Measurements from ENCODE around the gene MTUS2.

Gene MTUS2

DNA sequence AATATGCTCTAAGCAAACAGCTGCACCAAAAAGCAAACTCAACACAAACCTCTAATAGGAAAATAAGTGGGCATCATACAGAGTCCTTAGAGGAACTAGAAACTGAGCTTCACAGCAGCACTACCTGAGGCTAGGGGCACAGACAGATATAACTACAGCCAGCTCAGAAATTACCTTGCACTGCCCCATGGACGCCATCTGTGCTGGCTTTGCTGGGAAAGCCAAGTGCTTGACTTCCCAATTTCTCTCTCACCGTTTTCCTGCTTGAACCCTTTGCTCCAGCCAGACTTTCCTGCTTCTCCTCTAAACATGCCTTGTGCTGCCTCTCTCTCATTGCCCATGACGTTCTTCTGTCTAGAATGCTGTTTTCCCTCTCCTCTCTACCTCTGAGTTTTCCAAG, 29.3 kb downstream of the MTUS2 start:
- ATAC-seq (ENCODE audit: insufficient read depth, low read depth) = no peak

DNA sequence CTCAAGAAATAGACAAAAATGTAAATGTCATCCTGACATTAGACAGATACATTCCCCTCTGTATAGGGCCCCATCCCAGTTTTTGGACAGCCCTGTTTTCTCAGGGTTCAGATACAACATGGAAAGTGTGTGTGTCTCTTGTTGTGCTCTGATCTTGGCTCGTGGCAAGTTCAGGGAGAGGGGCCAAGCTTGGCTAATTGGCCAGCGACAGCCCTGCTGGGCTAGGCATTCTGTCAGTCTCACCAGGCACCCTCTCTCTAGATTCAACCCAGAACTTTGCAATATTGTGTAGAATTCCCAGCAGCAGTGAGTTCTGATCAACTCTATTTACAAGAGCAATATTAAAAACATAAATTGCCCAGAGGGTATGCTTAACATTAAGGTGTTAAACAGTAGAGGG, 30.1 kb downstream of the MTUS2 start:
- TF ChIP-seq, protein P1, sequence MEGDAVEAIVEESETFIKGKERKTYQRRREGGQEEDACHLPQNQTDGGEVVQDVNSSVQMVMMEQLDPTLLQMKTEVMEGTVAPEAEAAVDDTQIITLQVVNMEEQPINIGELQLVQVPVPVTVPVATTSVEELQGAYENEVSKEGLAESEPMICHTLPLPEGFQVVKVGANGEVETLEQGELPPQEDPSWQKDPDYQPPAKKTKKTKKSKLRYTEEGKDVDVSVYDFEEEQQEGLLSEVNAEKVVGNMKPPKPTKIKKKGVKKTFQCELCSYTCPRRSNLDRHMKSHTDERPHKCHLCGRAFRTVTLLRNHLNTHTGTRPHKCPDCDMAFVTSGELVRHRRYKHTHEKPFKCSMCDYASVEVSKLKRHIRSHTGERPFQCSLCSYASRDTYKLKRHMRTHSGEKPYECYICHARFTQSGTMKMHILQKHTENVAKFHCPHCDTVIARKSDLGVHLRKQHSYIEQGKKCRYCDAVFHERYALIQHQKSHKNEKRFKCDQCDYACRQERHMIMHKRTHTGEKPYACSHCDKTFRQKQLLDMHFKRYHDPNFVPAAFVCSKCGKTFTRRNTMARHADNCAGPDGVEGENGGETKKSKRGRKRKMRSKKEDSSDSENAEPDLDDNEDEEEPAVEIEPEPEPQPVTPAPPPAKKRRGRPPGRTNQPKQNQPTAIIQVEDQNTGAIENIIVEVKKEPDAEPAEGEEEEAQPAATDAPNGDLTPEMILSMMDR (IDR thresholded peaks at IDR 0.05; ENCODE audit: borderline replicate concordance, extremely low read depth, low read length, poor library complexity, severe bottlenecking) = no peak
- TF ChIP-seq EZH2 (IDR thresholded peaks at IDR 0.05; ENCODE audit: borderline replicate concordance, low read depth, low read length, severe bottlenecking) = no peak
- DNase-seq = no peak
- Histone ChIP-seq H3K79me2 (ENCODE audit: insufficient read depth, low read length) (no peaks in the 10 kb centered on the region), H3K27ac (ENCODE audit: low read length) (no peak overlapping the region), H3K9me3 (ENCODE audit: insufficient read depth, low read length, severe bottlenecking) (no peaks in the 10 kb centered on the region), H3K36me3 (ENCODE audit: insufficient read depth, low read length) (no peaks in the 10 kb centered on the region), H2AFZ (ENCODE audit: low read depth, low read length) (no peak overlapping the region), H3K4me3 (ENCODE audit: low read depth in 1 of 2, low read length in 2 of 2) (no peak overlapping the region), H3K27me3 (ENCODE audit: insufficient read depth, low read length, poor library complexity) (no peaks in the 10 kb centered on the region), H3K4me1 (ENCODE audit: insufficient read depth, low read length) (no peaks in the 10 kb centered on the region), H3K9ac (ENCODE audit: low read depth, low read length) (no peak overlapping the region), H4K20me1 (ENCODE audit: insufficient read depth, low read length) (no peaks in the 10 kb centered on the region), H3K4me2 (ENCODE audit: insufficient read depth, low read length) (no peak overlapping the region)
- ATAC-seq (ENCODE audit: insufficient read depth, low read depth) = no peak

More for the DNA sequence above, 29.3 kb downstream of the MTUS2 start:
- TF ChIP-seq, protein P1 (IDR thresholded peaks at IDR 0.05; ENCODE audit: borderline replicate concordance, extremely low read depth, low read length, poor library complexity, severe bottlenecking) = no peak
- no peak for TF ChIP-seq EZH2 (IDR thresholded peaks at IDR 0.05; ENCODE audit: borderline replicate concordance, low read depth, low read length, severe bottlenecking)
- Histone ChIP-seq H2AFZ (ENCODE audit: low read depth, low read length) (no peak overlapping the region), H3K27me3 (ENCODE audit: insufficient read depth, low read length, poor library complexity) (no peaks in the 10 kb centered on the region), H3K4me3 (ENCODE audit: low read depth in 1 of 2, low read length in 2 of 2) (no peak overlapping the region), H3K79me2 (ENCODE audit: insufficient read depth, low read length) (no peaks in the 10 kb centered on the region), H4K20me1 (ENCODE audit: insufficient read depth, low read length) (no peaks in the 10 kb centered on the region), H3K9me3 (ENCODE audit: insufficient read depth, low read length, severe bottlenecking) (no peaks in the 10 kb centered on the region), H3K4me1 (ENCODE audit: insufficient read depth, low read length) (no peaks in the 10 kb centered on the region), H3K4me2 (ENCODE audit: insufficient read depth, low read length) (no peak overlapping the region), H3K36me3 (ENCODE audit: insufficient read depth, low read length) (no peaks in the 10 kb centered on the region), H3K27ac (ENCODE audit: low read length) (no peak overlapping the region), H3K9ac (ENCODE audit: low read depth, low read length) (no peak overlapping the region)
- no peak for DNase-seq

DNA sequence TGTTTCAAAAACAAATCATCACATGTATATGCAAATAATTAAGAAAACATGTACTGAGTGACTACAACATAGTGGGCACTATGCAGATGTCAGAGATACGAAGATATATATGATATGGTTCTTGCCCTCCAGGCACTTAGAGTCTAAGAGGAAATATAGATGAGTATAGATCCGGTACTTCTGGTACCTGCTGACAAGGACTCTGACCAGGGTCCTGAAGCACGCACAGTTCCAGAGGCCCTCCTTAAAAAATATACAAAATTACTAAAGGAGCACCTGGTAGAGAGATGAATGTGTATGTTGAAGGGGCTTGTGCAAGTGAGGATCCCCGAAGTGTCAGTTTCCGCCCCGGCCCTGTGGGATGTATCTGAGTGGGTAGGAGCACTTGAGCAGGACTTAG, 31.3 kb downstream of the MTUS2 start:
- Histone ChIP-seq H2AFZ (ENCODE audit: low read depth, low read length) (no peak overlapping the region), H3K9me3 (ENCODE audit: insufficient read depth, low read length, severe bottlenecking) (no peaks in the 10 kb centered on the region), H3K4me3 (ENCODE audit: low read depth in 1 of 2, low read length in 2 of 2) (no peak overlapping the region), H3K36me3 (ENCODE audit: insufficient read depth, low read length) (no peaks in the 10 kb centered on the region), H3K4me2 (ENCODE audit: insufficient read depth, low read length) (no peak overlapping the region), H3K27ac (ENCODE audit: low read length) (no peak overlapping the region), H3K27me3 (ENCODE audit: insufficient read depth, low read length, poor library complexity) (no peaks in the 10 kb centered on the region), H3K9ac (ENCODE audit: low read depth, low read length) (no peak overlapping the region), H3K4me1 (ENCODE audit: insufficient read depth, low read length) (no peaks in the 10 kb centered on the region), H4K20me1 (ENCODE audit: insufficient read depth, low read length) (no peaks in the 10 kb centered on the region), H3K79me2 (ENCODE audit: insufficient read depth, low read length) (no peaks in the 10 kb centered on the region)
- no peak for ATAC-seq (ENCODE audit: insufficient read depth, low read depth)
- TF ChIP-seq, protein P1 (IDR thresholded peaks at IDR 0.05; ENCODE audit: borderline replicate concordance, extremely low read depth, low read length, poor library complexity, severe bottlenecking) = no peak
- no peak for TF ChIP-seq EZH2 (IDR thresholded peaks at IDR 0.05; ENCODE audit: borderline replicate concordance, low read depth, low read length, severe bottlenecking)
- DNase-seq = no peak

DNA sequence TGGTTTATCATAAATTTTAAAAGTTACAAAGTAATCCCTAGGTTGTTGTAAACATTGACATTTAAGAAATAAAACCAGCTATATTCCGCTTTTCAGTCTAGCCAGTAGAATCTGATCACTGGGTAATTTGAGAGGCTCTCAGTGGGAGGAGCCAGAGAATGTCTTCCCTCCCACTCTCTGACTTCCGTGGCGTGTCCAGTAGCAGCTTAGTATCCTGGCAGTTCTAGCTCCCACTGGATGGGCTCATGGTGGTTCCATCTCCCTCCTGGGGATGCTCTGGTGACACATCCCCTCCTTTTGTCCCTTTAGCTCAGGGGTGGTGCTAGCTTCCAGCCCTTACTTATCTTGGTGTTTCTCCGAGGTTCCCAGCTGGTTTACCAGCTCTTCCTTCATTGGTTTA, 34.5 kb downstream of the MTUS2 start:
- H2AFZ ChIP-seq (ENCODE audit: low read depth, low read length) = no peak overlapping the region
- DNase-seq (no peak), ATAC-seq (ENCODE audit: insufficient read depth, low read depth) (no peak)
- H3K36me3 ChIP-seq (ENCODE audit: insufficient read depth, low read length) = no peaks in the 10 kb centered on the region
- H3K4me3 ChIP-seq (ENCODE audit: low read depth in 1 of 2, low read length in 2 of 2) = no peak overlapping the region
- no peak overlapping the region for H3K9ac ChIP-seq (ENCODE audit: low read depth, low read length)
- H3K9me3 ChIP-seq (ENCODE audit: insufficient read depth, low read length, severe bottlenecking) = no peaks in the 10 kb centered on the region
- no peaks in the 10 kb centered on the region for H4K20me1 ChIP-seq (ENCODE audit: insufficient read depth, low read length)
- no peaks in the 10 kb centered on the region for H3K4me1 ChIP-seq (ENCODE audit: insufficient read depth, low read length)
- H3K4me2 ChIP-seq (ENCODE audit: insufficient read depth, low read length) = no peak overlapping the region
- no peak for TF ChIP-seq EZH2 (IDR thresholded peaks at IDR 0.05; ENCODE audit: borderline replicate concordance, low read depth, low read length, severe bottlenecking)
- TF ChIP-seq, protein P1 (IDR thresholded peaks at IDR 0.05; ENCODE audit: borderline replicate concordance, extremely low read depth, low read length, poor library complexity, severe bottlenecking) = no peak
- no peaks in the 10 kb centered on the region for H3K79me2 ChIP-seq (ENCODE audit: insufficient read depth, low read length)
- no peak overlapping the region for H3K27ac ChIP-seq (ENCODE audit: low read length)
- no peaks in the 10 kb centered on the region for H3K27me3 ChIP-seq (ENCODE audit: insufficient read depth, low read length, poor library complexity)

Data from DND-41 (cell line).